Activated CD8-positive, alpha-beta memory T cell treated with anti-CD3 and anti-CD28 coated beads, Interleukin-2, amount 10 ng/mL, durations not matched to agents 7 days and 5 days (primary cell): ENCODE measurements around the gene TRIM33. TPM values are rescaled to one million over a fixed set of nuclear protein-coding genes. Genes with fewer than 3 reads are reported as not detected.
"Not testable (repeated sequence)": the region's sequence is repeated elsewhere in the genome, so short reads cannot be mapped to it uniquely, and the experiment has no call there.

Experiments
- ATAC-seq: fragments of 150-1000 bp; cut with Tn5 transposase; one replicate; pipeline ENCODE4 v1.10.0; 2021; ENCODE audit warnings: moderate library complexity
- CTCF ChIA-PET: fragments of 350-600 bp; sonication (Branson Sonifier 250); formaldehyde crosslinking; loops from one replicate; lab custom pipeline; 2021; ENCODE audit warnings: antibody characterized with exemption; lab: Charles Lee
- DNase-seq: peaks from one replicate; pipeline ENCODE4 v3.0.0-alpha.2; 2020
- H3K27ac Mint-ChIP-seq: one replicate; pipeline ENCODE4 v1.8.0; 2021; ENCODE audit warnings: mild to moderate bottlenecking, mixed read lengths
- H3K27me3 Mint-ChIP-seq: one replicate; pipeline ENCODE4 v1.8.0; 2021; ENCODE audit warnings: mixed read lengths
- H3K36me3 Mint-ChIP-seq: one replicate; pipeline ENCODE4 v1.8.0; 2021; ENCODE audit warnings: mild to moderate bottlenecking, mixed read lengths
- H3K4me1 Mint-ChIP-seq: one replicate; pipeline ENCODE4 v1.8.0; 2021; ENCODE audit warnings: mixed read lengths
- H3K4me3 Mint-ChIP-seq: one replicate; pipeline ENCODE4 v1.8.0; 2021; ENCODE audit warnings: mild to moderate bottlenecking, moderate library complexity, mixed read lengths
- H3K9me3 Mint-ChIP-seq: one replicate; pipeline ENCODE4 v1.8.0; 2022; ENCODE audit warnings: low read depth, mixed read lengths
- total RNA-seq, 2 experiments: library from RNA; stranded (reverse); gene quantifications; one replicate each; pipeline ENCODE4 v1.2.3, GENCODE V29; 2021

Gene TRIM33
- total RNA-seq, 2 experiments from 2014 or later, result 39.0 to 40.1 TPM

- H3K4me1 Mint-ChIP-seq, H3K27me3 Mint-ChIP-seq, DNase-seq, H3K27ac Mint-ChIP-seq, ATAC-seq, H3K4me3 Mint-ChIP-seq, CTCF ChIA-PET, H3K9me3 Mint-ChIP-seq: not testable (repeated sequence)
- peaks cover 62% of the 10 kb centered on the region for H3K36me3 Mint-ChIP-seq
Measured at GRCh38 chr1:114418948-114419347, 92.1 kb downstream of the TRIM33 start.

- Mint-ChIP-seq H3K27me3 (no peaks in the 10 kb centered on the region), H3K4me1 (no peaks in the 10 kb centered on the region), H3K36me3 (peaks cover 50% of the 10 kb centered on the region), H3K9me3 (no peaks in the 10 kb centered on the region), H3K4me3 (no peak overlapping the region), H3K27ac (no peak overlapping the region)
- ATAC-seq, result no peak
- DNase-seq, result no peak
- CTCF ChIA-PET, result no interaction called here
Measured at GRCh38 chr1:114397601-114398000, 113.4 kb downstream of the TRIM33 start.

GRCh38 chr1:114395863-114396262 lies 115.1 kb downstream of the TRIM33 start:
- Mint-ChIP-seq H3K4me3 (no peak overlapping the region), H3K9me3 (peaks cover 2% of the 10 kb centered on the region), H3K27ac (no peak overlapping the region), H3K4me1 (no peaks in the 10 kb centered on the region), H3K36me3 (peaks cover 52% of the 10 kb centered on the region), H3K27me3 (no peaks in the 10 kb centered on the region)
- ATAC-seq, result no peak
- CTCF ChIA-PET, result no interaction called here
- DNase-seq, result no peak

- Mint-ChIP-seq H3K4me3 (no peak overlapping the region), H3K4me1 (no peaks in the 10 kb centered on the region), H3K27ac (no peak overlapping the region), H3K9me3 (peaks cover 8% of the 10 kb centered on the region), H3K36me3 (peaks cover 49% of the 10 kb centered on the region), H3K27me3 (no peaks in the 10 kb centered on the region)
- CTCF ChIA-PET, result no interaction called here
- DNase-seq (no peak), ATAC-seq (no peak)
Measured at GRCh38 chr1:114390960-114391359, 120.0 kb downstream of the TRIM33 start.

- DNase-seq (no peak), ATAC-seq (no peak)
- Mint-ChIP-seq H3K27ac (no peak overlapping the region), H3K9me3 (peaks cover 11% of the 10 kb centered on the region), H3K4me3 (no peak overlapping the region), H3K4me1 (no peaks in the 10 kb centered on the region), H3K27me3 (no peaks in the 10 kb centered on the region), H3K36me3 (peaks cover 49% of the 10 kb centered on the region)
- CTCF ChIA-PET, result interaction anchor here (1.1 to 1.2 kb wide), 2 partner anchors 17 to 43 kb away, joined by 4 to 6 read pairs; no protein-coding TSS in a partner anchor
Measured at GRCh38 chr1:114390361-114390760, 120.6 kb downstream of the TRIM33 start.

GRCh38 chr1:114388432-114389003 lies 122.5 kb downstream of the TRIM33 start:
- H3K36me3 Mint-ChIP-seq, result peaks cover 42% of the 10 kb centered on the region
- no peak for ATAC-seq
- no peak overlapping the region for H3K4me3 Mint-ChIP-seq
- H3K4me1 Mint-ChIP-seq, result no peaks in the 10 kb centered on the region
- no peak overlapping the region for H3K27ac Mint-ChIP-seq
- no peaks in the 10 kb centered on the region for H3K27me3 Mint-ChIP-seq
- CTCF ChIA-PET, result no interaction called here
- peaks cover 19% of the 10 kb centered on the region for H3K9me3 Mint-ChIP-seq
- no peak for DNase-seq

GRCh38 chr1:114387585-114387984 lies 123.4 kb downstream of the TRIM33 start:
- H3K27ac Mint-ChIP-seq, H3K27me3 Mint-ChIP-seq, H3K4me1 Mint-ChIP-seq, H3K4me3 Mint-ChIP-seq, ATAC-seq, DNase-seq: not testable (repeated sequence)
- CTCF ChIA-PET, result interaction anchor here (1.2 kb wide), 1 partner anchor 16 kb away, joined by 3 read pairs; no protein-coding TSS in a partner anchor
- peaks cover 38% of the 10 kb centered on the region for H3K36me3 Mint-ChIP-seq
- peaks cover 24% of the 10 kb centered on the region for H3K9me3 Mint-ChIP-seq

GRCh38 chr1:114387010-114387360 lies 124.0 kb downstream of the TRIM33 start:
- DNase-seq (no peak), ATAC-seq (no peak)
- H3K27ac Mint-ChIP-seq, result no peak overlapping the region
- H3K27me3 Mint-ChIP-seq, result no peaks in the 10 kb centered on the region
- H3K9me3 Mint-ChIP-seq, result peaks cover 24% of the 10 kb centered on the region
- CTCF ChIA-PET, result interaction anchor here (0.9 to 1.2 kb wide), 2 partner anchors 13 to 15 kb away, joined by 3 read pairs; no protein-coding TSS in a partner anchor
- H3K4me3 Mint-ChIP-seq, result no peak overlapping the region
- peaks cover 33% of the 10 kb centered on the region for H3K36me3 Mint-ChIP-seq
- no peaks in the 10 kb centered on the region for H3K4me1 Mint-ChIP-seq

GRCh38 chr1:114386129-114387009 lies 124.6 kb downstream of the TRIM33 start:
- H3K4me1 Mint-ChIP-seq, result no peaks in the 10 kb centered on the region
- no peaks in the 10 kb centered on the region for H3K27me3 Mint-ChIP-seq
- peaks cover 27% of the 10 kb centered on the region for H3K36me3 Mint-ChIP-seq
- no peak for DNase-seq
- no peak overlapping the region for H3K27ac Mint-ChIP-seq
- no peak for ATAC-seq
- H3K4me3 Mint-ChIP-seq, result no peak overlapping the region
- peaks cover 22% of the 10 kb centered on the region for H3K9me3 Mint-ChIP-seq
- CTCF ChIA-PET, result interaction anchor here (0.6 to 1.2 kb wide), 3 partner anchors 13 to 67 kb away, joined by 3 read pairs; no protein-coding TSS in a partner anchor

- CTCF ChIA-PET, result interaction anchor here (1.5 kb wide), 1 partner anchor 38 kb away, joined by 8 read pairs; no protein-coding TSS in a partner anchor
- Mint-ChIP-seq H3K36me3 (peaks cover 16% of the 10 kb centered on the region), H3K4me1 (no peaks in the 10 kb centered on the region)
Measured at GRCh38 chr1:114384922-114385321, 126.1 kb downstream of the TRIM33 start.

GRCh38 chr1:114379987-114380386 lies 131.0 kb downstream of the TRIM33 start:
- DNase-seq (no peak), ATAC-seq (no peak)
- Mint-ChIP-seq H3K4me3 (no peak overlapping the region), H3K4me1 (no peaks in the 10 kb centered on the region), H3K9me3 (peaks cover 38% of the 10 kb centered on the region), H3K27me3 (peaks cover 3% of the 10 kb centered on the region), H3K36me3 (peaks cover 2% of the 10 kb centered on the region), H3K27ac (no peak overlapping the region)
- CTCF ChIA-PET, result no interaction called here

More at GRCh38 chr1:114384922-114385321, 126.1 kb downstream of the TRIM33 start:
- no peak for DNase-seq
- no peaks in the 10 kb centered on the region for H3K27me3 Mint-ChIP-seq
- no peak overlapping the region for H3K27ac Mint-ChIP-seq
- no peak for ATAC-seq
- H3K9me3 Mint-ChIP-seq, result peaks cover 24% of the 10 kb centered on the region
- H3K4me3 Mint-ChIP-seq, result no peak overlapping the region

- H3K4me3 Mint-ChIP-seq, result no peak overlapping the region
- peaks cover 3% of the 10 kb centered on the region for H3K27me3 Mint-ChIP-seq
- CTCF ChIA-PET, result no interaction called here
- H3K4me1 Mint-ChIP-seq, result no peaks in the 10 kb centered on the region
- H3K36me3 Mint-ChIP-seq, result peaks cover 2% of the 10 kb centered on the region
- DNase-seq, result no peak
- no peak overlapping the region for H3K27ac Mint-ChIP-seq
- H3K9me3 Mint-ChIP-seq, result peaks cover 34% of the 10 kb centered on the region
- no peak for ATAC-seq
Measured at GRCh38 chr1:114379358-114379757, 131.6 kb downstream of the TRIM33 start.

GRCh38 chr1:114377356-114377755 lies 133.6 kb downstream of the TRIM33 start:
- Mint-ChIP-seq H3K4me3 (no peak overlapping the region), H3K4me1 (no peaks in the 10 kb centered on the region), H3K36me3 (peaks cover 7% of the 10 kb centered on the region), H3K9me3 (peaks cover 35% of the 10 kb centered on the region), H3K27me3 (peaks cover 3% of the 10 kb centered on the region), H3K27ac (no peak overlapping the region)
- DNase-seq (no peak), ATAC-seq (no peak)
- CTCF ChIA-PET, result no interaction called here
